Transverse colon (tissue), 4 donors: Measurements from ENCODE around the gene TET2. TPM values are rescaled to one million over a fixed set of nuclear protein-coding genes. Genes with fewer than 3 reads are reported as not detected.

Experiments
- DNase-seq: peaks from one replicate; pipeline ENCODE4 v3.0.0-alpha.2; 2019
- H3K27ac ChIP-seq, 4 donors: fragments of 200-600 bp; sonication (generic); 2 replicates each; pipeline ENCODE4 v1.5.1; 2016 to 2018; ENCODE audit warnings: inconsistent platforms in 4 of 4
- H3K27me3 ChIP-seq: fragments of 200-600 bp; sonication (generic); 2 replicates; pipeline ENCODE4 v1.5.1; 2017; ENCODE audit warnings: inconsistent platforms
- H3K36me3 ChIP-seq, 4 donors: fragments of 200-600 bp; sonication (generic); 2 replicates each; pipeline ENCODE4 v1.5.1; 2017 to 2019; ENCODE audit warnings: inconsistent platforms in 4 of 4
- H3K4me1 ChIP-seq, 4 donors: fragments of 200-600 bp; sonication (generic); 2 replicates each; pipeline ENCODE4 v1.5.1; 2017 to 2020; ENCODE audit warnings: inconsistent platforms in 4 of 4
- H3K4me3 ChIP-seq, 4 donors: fragments of 200-600 bp; sonication (generic); 1 replicate in 1 of 4; 2 replicates in 3 of 4; pipeline versions ENCODE4 v1.5.1 to v1.6.1; 2017 to 2019; ENCODE audit warnings: inconsistent platforms in 4 of 4
- H3K9me3 ChIP-seq, 2 donors: fragments of 200-600 bp; sonication (generic); 2 replicates each; pipeline ENCODE4 v1.5.1; 2017 to 2019; ENCODE audit warnings: inconsistent platforms in 2 of 2
- CTCF ChIP-seq, 5 experiments: fragments of 200-600 bp in 3 of 5; fragments of 450-650 bp in 2 of 5; sonication (generic) in 3 of 5; IDR thresholded peaks; 1 replicate in 2 of 5; 2 replicates in 3 of 5; pipeline ENCODE4 v1.5.1; 2016 to 2017; ENCODE audit warnings: antibody characterized with exemption in 5 of 5, inconsistent platforms in 3 of 5, mild to moderate bottlenecking in 2 of 5, moderate library complexity in 1 of 5
- EP300 ChIP-seq: sonication (generic); formaldehyde crosslinking; IDR thresholded peaks from one replicate; pipeline ENCODE4 v1.6.1; 2017; ENCODE audit warnings: antibody characterized with exemption, low read depth
- POLR2A ChIP-seq: fragments of 450-650 bp; IDR thresholded peaks from one replicate; pipeline ENCODE4 v1.6.1; 2016; ENCODE audit warnings: antibody characterized with exemption, mild to moderate bottlenecking, moderate library complexity
- POLR2AphosphoS5 ChIP-seq, 3 donors: sonication (generic); formaldehyde crosslinking; IDR thresholded peaks; one replicate each; pipeline ENCODE4 v1.6.1; 2016; ENCODE audit warnings: antibody characterized with exemption in 3 of 3
- WGBS, 2 donors: methylation state at CpG; one replicate each; pipeline ENCODE4 v1.1.5; 2018; ENCODE audit warnings: low coverage in 1 of 2; 5-methylcytosine and 5-hydroxymethylcytosine counted together
- in situ Hi-C, 4 donors: fragments of 200-750 bp; cut with MboI; loops; one replicate each; pipeline versions ENCODE4 v1.15.0 to v1.15.1; 2017; ENCODE audit warnings: low sequenced_read_pairs in 3 of 4, low pct_ligation_motif_present in 1 of 4, low pct_unique_long_range_greater_than_20kb in 1 of 4
- intact Hi-C: fragments of 100-400 bp; cut with DNase I; formaldehyde crosslinking; loops from one replicate; pipeline ENCODE4 v1.15.1; 2023; ENCODE audit warnings: low total_unique reads
- total RNA-seq, 4 donors: library from RNA; depleted of rRNA; stranded (reverse); fragments of >200 nt; gene quantifications; one replicate each; pipeline ENCODE4 v1.1.0, GENCODE V29; 2016

TET2 gene
- total RNA-seq, 4 donors from 2014 or later = 23.9 to 33.6 (median 29.5) TPM

- Histone ChIP-seq H3K27ac (no peak overlapping the region), H3K36me3 (no peaks in the 10 kb centered on the region), H3K9me3 (no peaks in the 10 kb centered on the region), H3K27me3 (no peaks in the 10 kb centered on the region), H3K4me1 (peaks cover 0 to 4% (median 0%) of the 10 kb centered on the region in 4 donors), H3K4me3 (no peak overlapping the region)
- 75 to 100% methylated on average over 2 of the region's 2 CpGs for WGBS, 2 donors
- in situ Hi-C loops (no loop called here), intact Hi-C loops (no loop called here)
- no peak for DNase-seq
- TF ChIP-seq POLR2A = no peak
Observed at GRCh38 chr4:105236916-105237311, 90.2 kb downstream of the TET2 start.

GRCh38 chr4:105240037-105240436 is 93.4 kb downstream of the TET2 start:
- Histone ChIP-seq H3K9me3 (no peaks in the 10 kb centered on the region), H3K27ac (no peak overlapping the region), H3K4me3 (no peak overlapping the region), H3K36me3 (no peaks in the 10 kb centered on the region), H3K27me3 (no peaks in the 10 kb centered on the region), H3K4me1 (peaks cover 0 to 4% (median 0%) of the 10 kb centered on the region in 4 donors)
- intact Hi-C loops (no loop called here), in situ Hi-C loops (no loop called here)
- WGBS, 2 donors = 86 to 95% methylated on average over 5 of the region's 5 CpGs
- DNase-seq = no peak
- no peak for TF ChIP-seq POLR2A
- no peak for TF ChIP-seq EP300
- TF ChIP-seq POLR2AphosphoS5 (IDR thresholded peaks at IDR 0.05) = no peak
- no peak for TF ChIP-seq CTCF (IDR thresholded peaks at IDR 0.05)

- Histone ChIP-seq H3K27ac (no peak overlapping the region), H3K9me3 (no peaks in the 10 kb centered on the region), H3K27me3 (no peaks in the 10 kb centered on the region), H3K36me3 (peaks cover 0 to 3% (median 0%) of the 10 kb centered on the region in 4 donors), H3K4me3 (no peak overlapping the region), H3K4me1 (no peaks in the 10 kb centered on the region)
- in situ Hi-C loops (no loop called here), intact Hi-C loops (no loop called here)
- no peak for DNase-seq
- 74% methylated on average over 4 of the region's 4 CpGs for WGBS, 2 donors
- TF ChIP-seq CTCF (IDR thresholded peaks at IDR 0.05) = no peak
- no peak for TF ChIP-seq POLR2AphosphoS5 (IDR thresholded peaks at IDR 0.05)
Observed at GRCh38 chr4:105241451-105241850, 94.8 kb downstream of the TET2 start.

GRCh38 chr4:105243446-105243845 is 96.8 kb downstream of the TET2 start:
- Histone ChIP-seq H3K36me3 (peaks cover 0 to 3% (median 0%) of the 10 kb centered on the region in 4 donors), H3K27me3 (no peaks in the 10 kb centered on the region), H3K27ac (no peak overlapping the region), H3K4me1 (no peaks in the 10 kb centered on the region), H3K4me3 (no peak overlapping the region), H3K9me3 (no peaks in the 10 kb centered on the region)
- 94 to 95% methylated on average over 3 to 13 of the region's 13 CpGs for WGBS, 2 donors
- TF ChIP-seq CTCF (IDR thresholded peaks at IDR 0.05) = no peak
- no peak for TF ChIP-seq POLR2AphosphoS5 (IDR thresholded peaks at IDR 0.05)
- no peak for TF ChIP-seq EP300
- TF ChIP-seq POLR2A = no peak
- DNase-seq = no peak
- in situ Hi-C loops (no loop called here), intact Hi-C loops (no loop called here)

DNA sequence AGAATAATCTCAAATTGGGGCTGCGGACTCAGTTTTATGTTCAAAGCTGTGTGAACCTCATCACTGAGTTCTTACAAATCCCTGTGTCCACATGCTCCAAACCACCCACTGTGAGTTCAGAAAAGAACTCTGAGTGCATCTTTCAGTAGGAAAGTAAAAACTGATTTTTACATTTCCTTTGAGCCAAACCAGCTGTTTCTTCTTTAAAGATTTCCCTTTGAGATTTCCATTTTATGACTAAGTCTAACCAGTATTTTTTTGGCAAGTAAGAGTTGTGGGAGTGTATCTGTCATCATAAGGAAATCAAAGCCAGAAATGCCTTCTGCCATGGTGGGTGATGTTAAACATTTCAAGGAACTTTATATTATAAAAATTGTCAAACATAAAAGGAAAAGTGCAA is 100.0 kb downstream of the TET2 start:
- in situ Hi-C loops = no loop called here
- no peak for TF ChIP-seq EP300
- no peak for TF ChIP-seq POLR2A
- TF ChIP-seq POLR2AphosphoS5 (IDR thresholded peaks at IDR 0.05) = no peak

More for the DNA sequence above, 100.0 kb downstream of the TET2 start:
- Histone ChIP-seq H3K27ac (no peak overlapping the region), H3K36me3 (peaks cover 0 to 3% (median 0%) of the 10 kb centered on the region in 4 donors), H3K27me3 (no peaks in the 10 kb centered on the region), H3K4me3 (no peak overlapping the region), H3K9me3 (no peaks in the 10 kb centered on the region), H3K4me1 (no peaks in the 10 kb centered on the region)
- 60 to 61% methylated on average over 1 of the region's 1 CpG for WGBS, 2 donors
- intact Hi-C loops = no loop called here
- DNase-seq = no peak
